GM23248 (cell line): ENCODE measurements around the gene SSTR5.

Experiments
- EZH2 ChIP-seq: fragments of 200-600 bp; sonication (generic); IDR thresholded peaks from 2 replicates; pipeline ENCODE4 v1.6.1; 2018; ENCODE audit warnings: antibody characterized with exemption, mild to moderate bottlenecking; ENCODE audit not compliant: insufficient read depth, poor library complexity, severe bottlenecking
- EZH2phosphoT487 ChIP-seq: fragments of 200-600 bp; sonication (generic); IDR thresholded peaks from 2 replicates; pipeline ENCODE4 v1.6.1; 2018; ENCODE audit warnings: antibody characterized with exemption, moderate library complexity, mild to moderate bottlenecking, low read depth; ENCODE audit not compliant: insufficient read depth

- no peak for TF ChIP-seq EZH2
- TF ChIP-seq EZH2phosphoT487 = no peak
Observed at GRCh38 chr16:1097156-1097555, 24.6 kb downstream of the SSTR5 start.
